Pericardium fibroblast (primary cell): Measurements from ENCODE around the gene CALHM5. TPM values are rescaled to one million over a fixed set of nuclear protein-coding genes. Genes with fewer than 3 reads are reported as not detected.

Source experiments
- total RNA-seq: library from RNA; depleted of rRNA; stranded (reverse); fragments of >200 nt; gene quantifications from 2 replicates; pipeline ENCODE4 v1.2.3, GENCODE V29; 2015

CALHM5 gene
- 1.4 and 4.2 TPM in 2 replicates for total RNA-seq

GRCh38 chr6:116511424-116512110 lies at the start of gene CALHM5:
Gene CALHM5, plus strand, starts transcription at chr6:116511639. Its CDS starts 58 bp downstream, at chr6:116511697.

GRCh38 chr6:116545651-116546050 lies 34.2 kb downstream of the CALHM5 start, which contains the start of gene TRAPPC3L:
Gene TRAPPC3L, minus strand, starts transcription at chr6:116545684. Its CDS starts 170 bp downstream, at chr6:116545514.

GRCh38 chr6:116553451-116553850 lies 42.0 kb downstream of the CALHM5 start, which contains the start of gene CALHM4:
Gene CALHM4, plus strand, starts transcription at chr6:116553751. Its CDS starts 43 bp downstream, at chr6:116553794.

GRCh38 chr6:116570856-116571682 lies 59.6 kb downstream of the CALHM5 start, which contains the start of gene RWDD1:
Gene RWDD1, plus strand, starts transcription at chr6:116571504. Its CDS starts 79 bp downstream, at chr6:116571583.

Other genes with a start within 250 kb of the CALHM5 start
- 45.6 and 48.0 TPM in 2 replicates for gene TSPYL1, start 231.7 kb upstream of the CALHM5 start, total RNA-seq
- gene DSE, start 140.7 kb upstream of the CALHM5 start, total RNA-seq: 36.8 and 44.2 TPM in 2 replicates
- gene CALHM6, start 50.3 kb upstream of the CALHM5 start, total RNA-seq: 0.68 and 1.8 TPM in 2 replicates
- 0.47 TPM in 1 of 2 replicates, not detected in the other for gene TRAPPC3L, start 34.0 kb downstream of the CALHM5 start, total RNA-seq
- gene CALHM4, start 42.1 kb downstream of the CALHM5 start, total RNA-seq: not detected in 2 replicates
- gene RWDD1, start 59.9 kb downstream of the CALHM5 start, total RNA-seq: 28.8 and 33.4 TPM in 2 replicates
- gene RSPH4A, start 104.8 kb downstream of the CALHM5 start, total RNA-seq: 1.1 TPM in 1 of 2 replicates, not detected in the other
- 7.6 and 7.7 TPM in 2 replicates for gene ZUP1, start 157.1 kb downstream of the CALHM5 start, total RNA-seq
- gene KPNA5, start 169.6 kb downstream of the CALHM5 start, total RNA-seq: 3.2 and 3.4 TPM in 2 replicates